GM12864 (cell line): ENCODE results near the gene SSR2.

Source experiments
- DNase-seq: peaks from one replicate; pipeline ENCODE4 v3.0.0-alpha.2; 2011; ENCODE audit warnings: low read depth
- H3K4me3 ChIP-seq: 2 replicates; pipeline ENCODE4 v1.5.1; 2011; ENCODE audit warnings: mild to moderate bottlenecking, low read depth, low read length, control low read depth
- TF ChIP-seq, protein P1 (sequence below): IDR thresholded peaks from 2 replicates; pipeline ENCODE4 v1.5.1; 2011; ENCODE audit warnings: low read depth, mild to moderate bottlenecking, moderate library complexity, low read length, control low read depth, inconsistent platforms; ENCODE audit errors: missing control alignments

The SSR2 gene

DNA sequence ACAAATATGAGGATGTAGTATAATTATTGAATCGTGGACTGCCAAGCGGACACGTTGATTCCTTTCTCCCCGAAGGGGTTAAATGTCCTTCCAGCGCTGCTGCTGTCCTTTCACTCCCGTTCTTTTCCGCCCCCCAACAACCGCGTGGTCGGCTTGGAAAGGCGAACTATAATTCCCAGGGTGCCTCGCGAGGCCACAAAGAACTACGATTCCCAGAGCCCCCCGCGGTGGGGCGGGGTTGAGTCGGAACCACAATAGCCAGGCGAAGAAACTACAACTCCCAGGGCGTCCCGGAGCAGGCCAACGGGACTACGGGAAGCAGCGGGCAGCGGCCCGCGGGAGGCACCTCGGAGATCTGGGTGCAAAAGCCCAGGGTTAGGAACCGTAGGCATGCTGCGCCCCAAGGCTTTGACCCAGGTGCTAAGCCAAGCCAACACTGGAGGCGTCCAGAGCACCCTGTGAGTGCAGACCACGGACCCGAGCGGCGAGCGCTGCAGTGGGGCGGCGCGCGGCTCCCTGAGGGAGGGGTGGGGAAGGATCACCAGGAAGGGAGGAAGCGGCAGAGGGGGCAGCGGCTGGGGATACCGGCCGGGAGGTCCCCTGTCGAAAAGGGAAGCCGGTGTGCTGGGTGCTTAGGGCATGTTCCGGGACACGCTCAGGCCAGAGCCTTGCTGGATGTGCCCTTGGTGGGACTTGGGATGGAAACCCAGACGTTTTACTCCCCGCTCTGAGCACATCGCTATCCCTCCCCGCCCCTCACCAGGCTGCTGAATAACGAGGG is 33.9 kb upstream of the SSR2 start, which contains the start of gene LAMTOR2:
LAMTOR2 (plus strand) TSS at position 283 of the 781 bp plus-strand sequence; CDS start at position 391, 108 bp downstream.
- H3K4me3 ChIP-seq = peak within 1 kb of the TSS; percentile 91
- TF ChIP-seq, protein P1, sequence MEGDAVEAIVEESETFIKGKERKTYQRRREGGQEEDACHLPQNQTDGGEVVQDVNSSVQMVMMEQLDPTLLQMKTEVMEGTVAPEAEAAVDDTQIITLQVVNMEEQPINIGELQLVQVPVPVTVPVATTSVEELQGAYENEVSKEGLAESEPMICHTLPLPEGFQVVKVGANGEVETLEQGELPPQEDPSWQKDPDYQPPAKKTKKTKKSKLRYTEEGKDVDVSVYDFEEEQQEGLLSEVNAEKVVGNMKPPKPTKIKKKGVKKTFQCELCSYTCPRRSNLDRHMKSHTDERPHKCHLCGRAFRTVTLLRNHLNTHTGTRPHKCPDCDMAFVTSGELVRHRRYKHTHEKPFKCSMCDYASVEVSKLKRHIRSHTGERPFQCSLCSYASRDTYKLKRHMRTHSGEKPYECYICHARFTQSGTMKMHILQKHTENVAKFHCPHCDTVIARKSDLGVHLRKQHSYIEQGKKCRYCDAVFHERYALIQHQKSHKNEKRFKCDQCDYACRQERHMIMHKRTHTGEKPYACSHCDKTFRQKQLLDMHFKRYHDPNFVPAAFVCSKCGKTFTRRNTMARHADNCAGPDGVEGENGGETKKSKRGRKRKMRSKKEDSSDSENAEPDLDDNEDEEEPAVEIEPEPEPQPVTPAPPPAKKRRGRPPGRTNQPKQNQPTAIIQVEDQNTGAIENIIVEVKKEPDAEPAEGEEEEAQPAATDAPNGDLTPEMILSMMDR = no peak
- DNase-seq = peak; percentile 85

DNA sequence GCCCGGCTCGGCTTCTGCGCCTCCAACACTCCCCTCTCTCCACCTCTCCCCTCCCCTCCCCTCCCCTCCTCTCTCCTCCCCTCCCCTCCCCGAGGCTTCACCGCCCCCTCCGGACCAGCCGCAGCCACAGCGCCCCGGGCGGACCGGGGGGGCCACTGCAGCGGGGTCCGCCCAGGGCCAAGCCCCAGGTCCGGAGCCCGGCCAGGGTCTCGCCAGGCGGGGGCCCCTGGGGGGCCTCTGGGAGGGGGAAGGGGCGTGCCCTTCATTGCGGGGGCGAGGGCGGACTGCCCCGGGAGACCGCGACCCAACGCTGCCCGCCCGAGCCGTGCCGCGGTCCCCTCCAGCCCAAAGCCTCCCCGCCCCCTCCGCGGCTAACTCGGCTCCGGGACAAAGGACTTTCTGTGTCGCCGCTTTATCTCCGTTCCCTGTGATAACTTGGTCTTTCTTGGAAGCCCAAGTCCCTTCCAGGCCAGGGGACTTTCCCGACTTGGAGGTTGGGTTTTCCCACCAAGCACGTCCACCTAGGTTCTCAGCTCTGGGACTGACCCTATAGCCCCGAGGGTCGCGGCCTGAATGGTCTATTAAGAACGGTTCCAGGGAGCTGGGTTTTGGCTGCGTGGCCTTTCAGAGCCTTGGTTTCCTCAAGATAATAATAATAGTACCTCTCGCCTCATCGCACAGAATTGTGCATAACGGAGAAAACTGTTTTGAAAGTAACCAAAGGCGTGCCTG is 33.2 kb upstream of the SSR2 start, which contains the start of gene UBQLN4:
UBQLN4 (minus strand) TSS at position 31 of the 732 bp plus-strand sequence. CDS start 97 bp downstream, outside the sequence.
- DNase-seq = no peak
- H3K4me3 ChIP-seq = peak within 1 kb of the TSS; percentile 91
- TF ChIP-seq, protein P1 = peak; percentile 55

DNA sequence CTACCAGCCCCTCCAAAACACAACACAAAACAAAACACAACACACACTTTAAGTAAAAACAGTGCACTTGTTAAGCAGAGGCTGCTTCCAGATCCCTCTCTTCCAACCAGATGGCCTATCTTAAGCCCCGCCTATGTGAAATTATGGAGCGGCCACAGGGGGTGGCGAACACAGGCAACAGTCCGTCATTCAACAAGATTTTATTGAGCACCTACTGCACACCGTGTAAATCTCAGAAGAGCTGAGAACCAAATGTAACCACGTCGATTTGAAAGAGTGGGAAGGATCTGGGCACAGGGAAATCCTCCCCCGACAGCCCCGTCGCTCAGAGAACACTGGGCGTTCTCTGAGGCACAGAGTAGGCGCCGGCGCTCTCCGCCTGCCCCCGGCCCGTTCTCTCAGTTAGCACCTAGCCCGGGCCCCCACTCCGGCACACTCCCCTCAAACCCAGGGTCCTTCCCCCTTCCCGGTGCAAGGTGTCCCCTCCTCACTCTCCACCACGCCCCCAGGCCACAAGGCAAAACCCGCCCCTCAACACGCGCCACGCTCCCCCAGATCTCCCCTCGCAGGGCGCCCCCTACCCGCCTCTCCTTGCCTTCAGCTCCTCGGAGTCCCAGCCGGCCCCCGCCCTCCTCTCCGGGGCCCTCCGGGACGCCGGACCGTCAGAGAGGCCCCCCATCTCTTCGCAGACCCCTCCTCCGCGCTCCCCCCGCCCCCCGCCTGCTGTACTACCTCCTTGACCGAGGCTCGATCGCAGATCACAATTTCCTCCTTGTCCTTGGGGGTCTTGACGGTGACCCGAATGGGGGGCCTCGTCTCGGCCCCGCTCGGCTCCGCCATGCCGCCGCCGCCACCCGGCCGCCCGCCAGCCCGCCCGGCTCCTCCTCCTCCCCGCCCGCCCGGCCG is 32.4 kb upstream of the SSR2 start:
- TF ChIP-seq, protein P1 = peak; percentile 41
- peak overlapping the region; percentile 61 for H3K4me3 ChIP-seq
- DNase-seq = no peak

DNA sequence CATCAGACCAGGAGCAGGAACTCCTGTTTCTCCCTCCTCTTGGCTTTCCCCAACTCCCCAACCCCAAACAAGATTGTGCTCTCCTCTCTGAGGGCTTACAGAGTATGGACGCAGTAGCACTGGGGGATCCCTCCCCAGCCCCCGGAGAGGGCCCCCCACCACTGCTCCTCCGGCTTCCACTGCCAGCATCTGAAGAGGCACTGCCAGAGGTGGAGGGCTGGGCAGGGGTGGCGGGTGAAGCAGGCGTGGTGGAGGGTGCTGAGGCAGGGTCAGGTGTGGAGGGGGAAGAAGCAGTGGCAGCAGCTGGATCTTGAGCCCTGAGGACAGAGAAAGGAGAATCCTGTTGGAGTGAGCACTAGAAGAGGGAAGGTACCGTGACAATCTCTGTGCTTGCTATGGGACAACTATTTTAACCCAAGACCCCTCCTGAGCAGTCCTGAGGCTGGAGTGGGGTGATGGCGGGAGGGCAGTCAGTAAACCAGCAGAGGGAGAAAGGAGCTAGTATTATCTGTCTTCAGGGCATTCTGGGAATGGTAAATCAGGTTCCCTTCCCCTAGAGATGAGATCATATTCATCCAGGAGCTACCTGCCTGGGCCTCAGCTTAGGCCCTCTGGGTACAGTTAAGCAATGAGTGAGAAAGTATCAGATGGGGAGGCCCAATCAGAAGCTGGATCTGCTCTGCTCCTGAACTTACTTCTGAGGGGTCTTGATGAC is 30.4 kb upstream of the SSR2 start:
- no peak for DNase-seq
- TF ChIP-seq, protein P1 = no peak
- no peak overlapping the region for H3K4me3 ChIP-seq

DNA sequence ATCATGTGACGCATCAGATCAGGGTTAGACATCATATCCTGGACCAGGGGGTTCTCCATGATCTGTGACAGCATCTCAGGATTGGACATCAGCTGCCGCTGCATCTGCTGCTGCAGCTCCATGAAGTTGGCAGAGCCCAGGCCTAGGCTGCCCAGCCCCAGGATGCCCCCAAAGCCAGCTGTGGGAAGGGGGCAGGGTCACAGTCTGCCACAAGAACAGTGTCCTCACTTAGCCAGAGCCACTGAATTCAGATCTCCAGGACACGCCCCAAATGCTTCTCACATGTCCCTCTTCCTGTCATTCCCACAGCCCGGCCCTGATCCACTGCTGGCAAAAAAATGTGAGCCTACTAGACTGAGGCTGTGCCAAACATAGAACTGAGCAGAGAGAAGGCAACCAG is 29.6 kb upstream of the SSR2 start:
- no peak for DNase-seq
- TF ChIP-seq, protein P1 = no peak
- H3K4me3 ChIP-seq = no peak overlapping the region
